Activated CD4-positive, alpha-beta memory T cell treated with anti-CD3 and anti-CD28 coated beads, Interleukin-2, amount 10 ng/mL, durations not matched to agents 7 days and 5 days (primary cell): ENCODE results near the gene FARS2. TPM values are rescaled to one million over a fixed set of nuclear protein-coding genes. Genes with fewer than 3 reads are reported as not detected.

Experiments
- CTCF ChIA-PET: fragments of 350-600 bp; sonication (Branson Sonifier 250); formaldehyde crosslinking; loops from one replicate; lab custom pipeline; 2021; ENCODE audit warnings: antibody characterized with exemption, inconsistent platforms; lab: Charles Lee
- POLR2A ChIA-PET: fragments of 350-600 bp; sonication (Branson Sonifier 250); formaldehyde crosslinking; loops from one replicate; lab custom pipeline; 2021; ENCODE audit warnings: antibody characterized with exemption; lab: Charles Lee
- DNase-seq: peaks from one replicate; pipeline ENCODE4 v3.0.0-alpha.2; 2020
- H3K27ac Mint-ChIP-seq: one replicate; pipeline ENCODE4 v1.8.0; 2021; ENCODE audit warnings: mild to moderate bottlenecking, mixed read lengths
- H3K27me3 Mint-ChIP-seq: one replicate; pipeline ENCODE4 v1.8.0; 2021; ENCODE audit warnings: mixed read lengths
- H3K36me3 Mint-ChIP-seq: one replicate; pipeline ENCODE4 v1.8.0; 2021; ENCODE audit warnings: low read depth, mixed read lengths
- H3K4me1 Mint-ChIP-seq: one replicate; pipeline ENCODE4 v1.8.0; 2021; ENCODE audit warnings: mixed read lengths
- H3K4me3 Mint-ChIP-seq: one replicate; pipeline ENCODE4 v1.8.0; 2021; ENCODE audit warnings: mild to moderate bottlenecking, mixed read lengths
- H3K9me3 Mint-ChIP-seq: one replicate; pipeline ENCODE4 v1.8.0; 2021; ENCODE audit warnings: mixed read lengths
- total RNA-seq, 2 experiments: library from RNA; stranded (reverse); gene quantifications; one replicate each; pipeline ENCODE4 v1.2.3, GENCODE V29; 2021

Gene FARS2
- total RNA-seq, 2 experiments from 2014 or later: 17.6 to 18.7 TPM

GRCh38 chr6:5761370-5761769 is 500.1 kb downstream of the FARS2 start:
- H3K27ac Mint-ChIP-seq: no peak overlapping the region
- no peaks in the 10 kb centered on the region for H3K36me3 Mint-ChIP-seq
- H3K4me1 Mint-ChIP-seq: no peaks in the 10 kb centered on the region
- no peaks in the 10 kb centered on the region for H3K27me3 Mint-ChIP-seq
- no peak for DNase-seq
- no peak overlapping the region for H3K4me3 Mint-ChIP-seq
- CTCF ChIA-PET: no interaction called here
- no peaks in the 10 kb centered on the region for H3K9me3 Mint-ChIP-seq
- POLR2A ChIA-PET: no interaction called here

GRCh38 chr6:5762561-5762968 is 501.3 kb downstream of the FARS2 start:
- no peaks in the 10 kb centered on the region for H3K36me3 Mint-ChIP-seq
- no peak overlapping the region for H3K27ac Mint-ChIP-seq
- no peak for DNase-seq
- H3K4me3 Mint-ChIP-seq: no peak overlapping the region
- peaks cover 3% of the 10 kb centered on the region for H3K9me3 Mint-ChIP-seq
- CTCF ChIA-PET: no interaction called here
- POLR2A ChIA-PET: no interaction called here
- H3K27me3 Mint-ChIP-seq: no peaks in the 10 kb centered on the region
- no peaks in the 10 kb centered on the region for H3K4me1 Mint-ChIP-seq

- no peak overlapping the region for H3K27ac Mint-ChIP-seq
Observed at GRCh38 chr6:5763407-5763806, 502.1 kb downstream of the FARS2 start.

GRCh38 chr6:5763871-5764270 is 502.6 kb downstream of the FARS2 start:
- no peak overlapping the region for H3K27ac Mint-ChIP-seq
- H3K4me3 Mint-ChIP-seq: no peak overlapping the region
- peaks cover 11% of the 10 kb centered on the region for H3K9me3 Mint-ChIP-seq
- peaks cover 3% of the 10 kb centered on the region for H3K36me3 Mint-ChIP-seq
- H3K4me1 Mint-ChIP-seq: no peaks in the 10 kb centered on the region
- H3K27me3 Mint-ChIP-seq: no peaks in the 10 kb centered on the region
- POLR2A ChIA-PET: no interaction called here
- DNase-seq: no peak
- CTCF ChIA-PET: interaction anchor here (0.7 kb wide), 1 partner anchor 143 kb away, joined by 3 read pairs; no protein-coding TSS in a partner anchor

More at GRCh38 chr6:5763407-5763806, 502.1 kb downstream of the FARS2 start:
- no peaks in the 10 kb centered on the region for H3K4me1 Mint-ChIP-seq
- POLR2A ChIA-PET: no interaction called here
- DNase-seq: no peak
- H3K4me3 Mint-ChIP-seq: no peak overlapping the region
- no peaks in the 10 kb centered on the region for H3K36me3 Mint-ChIP-seq
- CTCF ChIA-PET: interaction anchor here (0.7 kb wide), 1 partner anchor 143 kb away, joined by 3 read pairs; no protein-coding TSS in a partner anchor
- H3K27me3 Mint-ChIP-seq: no peaks in the 10 kb centered on the region
- peaks cover 7% of the 10 kb centered on the region for H3K9me3 Mint-ChIP-seq

- CTCF ChIA-PET: no interaction called here
- H3K36me3 Mint-ChIP-seq: peaks cover 3% of the 10 kb centered on the region
Observed at GRCh38 chr6:5764401-5764955, 503.2 kb downstream of the FARS2 start.

GRCh38 chr6:5765141-5765760 is 503.9 kb downstream of the FARS2 start:
- Mint-ChIP-seq H3K36me3 (peaks cover 3% of the 10 kb centered on the region), H3K4me1 (no peaks in the 10 kb centered on the region), H3K27me3 (no peaks in the 10 kb centered on the region), H3K4me3 (no peak overlapping the region), H3K27ac (no peak overlapping the region), H3K9me3 (peaks cover 11% of the 10 kb centered on the region)
- POLR2A ChIA-PET: no interaction called here
- no peak for DNase-seq
- CTCF ChIA-PET: no interaction called here

More at GRCh38 chr6:5764401-5764955, 503.2 kb downstream of the FARS2 start:
- POLR2A ChIA-PET: no interaction called here
- Mint-ChIP-seq H3K4me1 (no peaks in the 10 kb centered on the region), H3K27me3 (no peaks in the 10 kb centered on the region), H3K4me3 (no peak overlapping the region), H3K27ac (no peak overlapping the region), H3K9me3 (peaks cover 11% of the 10 kb centered on the region)
- no peak for DNase-seq

- no peak overlapping the region for H3K27ac Mint-ChIP-seq
- H3K27me3 Mint-ChIP-seq: no peaks in the 10 kb centered on the region
- no peaks in the 10 kb centered on the region for H3K4me1 Mint-ChIP-seq
- CTCF ChIA-PET: no interaction called here
- POLR2A ChIA-PET: no interaction called here
- H3K9me3 Mint-ChIP-seq: peaks cover 11% of the 10 kb centered on the region
- no peak for DNase-seq
- no peak overlapping the region for H3K4me3 Mint-ChIP-seq
- peaks cover 3% of the 10 kb centered on the region for H3K36me3 Mint-ChIP-seq
Observed at GRCh38 chr6:5766260-5766659, 504.9 kb downstream of the FARS2 start.

GRCh38 chr6:5767471-5767870 is 506.2 kb downstream of the FARS2 start:
- Mint-ChIP-seq H3K27ac (no peak overlapping the region), H3K4me1 (no peaks in the 10 kb centered on the region), H3K4me3 (no peak overlapping the region), H3K9me3 (peaks cover 11% of the 10 kb centered on the region), H3K36me3 (peaks cover 3% of the 10 kb centered on the region), H3K27me3 (no peaks in the 10 kb centered on the region)
- ChIA-PET CTCF (interaction anchor here (0.8 kb wide), 1 partner anchor 624 kb away, joined by 3 read pairs; no protein-coding TSS in a partner anchor), POLR2A (no interaction called here)
- no peak for DNase-seq

- H3K27me3 Mint-ChIP-seq: no peaks in the 10 kb centered on the region
- ChIA-PET POLR2A (no interaction called here), CTCF (no interaction called here)
- H3K36me3 Mint-ChIP-seq: peaks cover 7% of the 10 kb centered on the region
- no peak overlapping the region for H3K27ac Mint-ChIP-seq
- no peak for DNase-seq
- no peaks in the 10 kb centered on the region for H3K4me1 Mint-ChIP-seq
- H3K4me3 Mint-ChIP-seq: no peak overlapping the region
- peaks cover 11% of the 10 kb centered on the region for H3K9me3 Mint-ChIP-seq
Observed at GRCh38 chr6:5771211-5771610, 509.9 kb downstream of the FARS2 start.

GRCh38 chr6:5771759-5772390 is 510.6 kb downstream of the FARS2 start:
- H3K9me3 Mint-ChIP-seq: peaks cover 11% of the 10 kb centered on the region
- no peak overlapping the region for H3K27ac Mint-ChIP-seq
- CTCF ChIA-PET: no interaction called here
- no peaks in the 10 kb centered on the region for H3K27me3 Mint-ChIP-seq
- DNase-seq: no peak
- POLR2A ChIA-PET: no interaction called here
- no peak overlapping the region for H3K4me3 Mint-ChIP-seq
- no peaks in the 10 kb centered on the region for H3K4me1 Mint-ChIP-seq
- H3K36me3 Mint-ChIP-seq: peaks cover 7% of the 10 kb centered on the region

- POLR2A ChIA-PET: no interaction called here
- peaks cover 7% of the 10 kb centered on the region for H3K36me3 Mint-ChIP-seq
- H3K4me1 Mint-ChIP-seq: no peaks in the 10 kb centered on the region
- H3K9me3 Mint-ChIP-seq: peaks cover 8% of the 10 kb centered on the region
- H3K27ac Mint-ChIP-seq: no peak overlapping the region
- CTCF ChIA-PET: no interaction called here
- H3K27me3 Mint-ChIP-seq: no peaks in the 10 kb centered on the region
- no peak for DNase-seq
- no peak overlapping the region for H3K4me3 Mint-ChIP-seq
Observed at GRCh38 chr6:5772408-5773120, 511.3 kb downstream of the FARS2 start.

- no peak for DNase-seq
- ChIA-PET POLR2A (no interaction called here), CTCF (no interaction called here)
- Mint-ChIP-seq H3K27ac (no peak overlapping the region), H3K9me3 (no peaks in the 10 kb centered on the region), H3K27me3 (no peaks in the 10 kb centered on the region), H3K36me3 (peaks cover 5% of the 10 kb centered on the region), H3K4me3 (no peak overlapping the region), H3K4me1 (no peaks in the 10 kb centered on the region)
Observed at GRCh38 chr6:5776104-5776503, 514.8 kb downstream of the FARS2 start.

GRCh38 chr6:5776706-5777390 is 515.5 kb downstream of the FARS2 start:
- ChIA-PET CTCF (no interaction called here), POLR2A (no interaction called here)
- peaks cover 5% of the 10 kb centered on the region for H3K36me3 Mint-ChIP-seq
- H3K9me3 Mint-ChIP-seq: no peaks in the 10 kb centered on the region
- H3K4me3 Mint-ChIP-seq: no peak overlapping the region
- H3K27ac Mint-ChIP-seq: no peak overlapping the region
- DNase-seq: no peak
- no peaks in the 10 kb centered on the region for H3K27me3 Mint-ChIP-seq
- no peaks in the 10 kb centered on the region for H3K4me1 Mint-ChIP-seq
